Neural cell (in vitro differentiated cells): ENCODE measurements around the gene FAF1. TPM values are rescaled to one million over a fixed set of nuclear protein-coding genes. Genes with fewer than 3 reads are reported as not detected.

Experiments used
- H2AFZ ChIP-seq: fragments of 200-600, 300-800 bp; sonication (generic), shearing (Covaris generic); 2 replicates; pipeline ENCODE4 v1.6.0; 2014; ENCODE audit warnings: low read depth, mild to moderate bottlenecking, antibody characterized with exemption, low read length, moderate library complexity
- H3F3A ChIP-seq: fragments of 200-600 bp; shearing (Covaris generic); 2 replicates; pipeline ENCODE4 v1.6.1; 2016; ENCODE audit warnings: mild to moderate bottlenecking, moderate library complexity, mixed read lengths, antibody characterized with exemption, low read length; ENCODE audit not compliant: insufficient read depth, poor library complexity, severe bottlenecking
- H3K27ac ChIP-seq: fragments of 200-600, 300-800 bp; sonication (generic), shearing (Covaris generic); 2 replicates; pipeline ENCODE4 v1.5.1; 2014; ENCODE audit warnings: mild to moderate bottlenecking, low read length, moderate library complexity
- H3K27me3 ChIP-seq: fragments of 300-800, 200-600 bp; sonication (generic), shearing (Covaris generic); 2 replicates; pipeline ENCODE4 v1.6.0; 2014; ENCODE audit warnings: mild to moderate bottlenecking, low read depth, low read length, moderate library complexity; ENCODE audit not compliant: insufficient read depth
- H3K36me3 ChIP-seq: fragments of 300-800, 200-600 bp; sonication (generic), shearing (Covaris generic); 2 replicates; pipeline ENCODE4 v1.5.1; 2014; ENCODE audit warnings: mild to moderate bottlenecking, antibody characterized with exemption, low read length, moderate library complexity; ENCODE audit not compliant: insufficient read depth
- H3K4me2 ChIP-seq: fragments of 300-800, 200-600 bp; sonication (generic), shearing (Covaris generic); 2 replicates; pipeline ENCODE4 v1.6.0; 2014; ENCODE audit warnings: mild to moderate bottlenecking, low read length
- H3K4me3 ChIP-seq: fragments of 300-800, 200-600 bp; sonication (generic), shearing (Covaris generic); 2 replicates; pipeline ENCODE4 v1.5.1; 2014; ENCODE audit warnings: mild to moderate bottlenecking, low read length, moderate library complexity
- H3K79me2 ChIP-seq: fragments of 200-600 bp; shearing (Covaris generic); replicated peaks from 2 replicates; pipeline ENCODE4 v1.6.0; 2014; ENCODE audit warnings: mild to moderate bottlenecking, low read length, moderate library complexity; ENCODE audit not compliant: insufficient read depth
- H3K9ac ChIP-seq: fragments of 300-800, 200-600 bp; sonication (generic), shearing (Covaris generic); 2 replicates; pipeline ENCODE4 v1.6.1; 2016; ENCODE audit warnings: mild to moderate bottlenecking, low read length, mixed read lengths
- H3K9me2 ChIP-seq: fragments of 200-600 bp; shearing (Covaris generic); 2 replicates; pipeline ENCODE4 v1.6.1; 2016; ENCODE audit warnings: mild to moderate bottlenecking, low read length, mixed read lengths; ENCODE audit not compliant: insufficient read depth
- H3K9me3 ChIP-seq: fragments of 200-600, 300-800 bp; sonication (generic), shearing (Covaris generic); 2 replicates; pipeline ENCODE4 v1.6.1; 2016; ENCODE audit warnings: mild to moderate bottlenecking, mixed run types, low read length, moderate library complexity, mixed read lengths
- H4K20me1 ChIP-seq: fragments of 200-600 bp; shearing (Covaris generic); 2 replicates; pipeline ENCODE4 v1.6.1; 2016; ENCODE audit warnings: mild to moderate bottlenecking, mixed run types; ENCODE audit not compliant: insufficient read depth
- EP300 ChIP-seq: fragments of 450-650 bp; conservative IDR thresholded peaks from 2 replicates; pipeline ENCODE4 v1.6.1; 2014; ENCODE audit warnings: antibody characterized with exemption, mild to moderate bottlenecking, moderate library complexity; ENCODE audit not compliant: poor library complexity, severe bottlenecking
- EZH2 ChIP-seq: fragments of 200-600, 300-800 bp; shearing (Covaris generic), sonication (generic); IDR thresholded peaks from 2 replicates; pipeline ENCODE4 v1.6.1; 2014; ENCODE audit warnings: antibody characterized with exemption, low read length, borderline replicate concordance, mild to moderate bottlenecking; ENCODE audit not compliant: insufficient read depth, poor library complexity, severe bottlenecking
- MXI1 ChIP-seq: fragments of 450-650 bp; conservative IDR thresholded peaks from 2 replicates; pipeline ENCODE4 v1.6.1; 2014; ENCODE audit warnings: antibody characterized with exemption, mild to moderate bottlenecking; ENCODE audit not compliant: poor library complexity, severe bottlenecking
- POLR2AphosphoS5 ChIP-seq: IDR thresholded peaks from 2 replicates; pipeline ENCODE4 v1.6.1; 2012
- RAD21 ChIP-seq: fragments of 450-650 bp; conservative IDR thresholded peaks from 2 replicates; pipeline ENCODE4 v1.6.1; 2014; ENCODE audit warnings: antibody characterized with exemption, mild to moderate bottlenecking, moderate library complexity
- SMC3 ChIP-seq: fragments of 450-650 bp; conservative IDR thresholded peaks from 2 replicates; pipeline ENCODE4 v1.6.1; 2014; ENCODE audit warnings: antibody characterized with exemption, mild to moderate bottlenecking, moderate library complexity; ENCODE audit not compliant: poor library complexity
- TAF1 ChIP-seq: IDR thresholded peaks from 2 replicates; pipeline ENCODE4 v1.6.1; 2012; ENCODE audit warnings: low read depth
- polyA plus RNA-seq: library from polyadenylated mRNA; depleted of rRNA; stranded (reverse); fragments of >200 nt; gene quantifications from 2 replicates; pipeline ENCODE4 v1.2.3, GENCODE V29; 2014
- TF ChIP-seq, protein P1 (sequence below): fragments of 450-650 bp; IDR thresholded peaks from 2 replicates; pipeline ENCODE4 v1.5.1; 2014; ENCODE audit warnings: antibody characterized with exemption, mild to moderate bottlenecking, moderate library complexity; ENCODE audit not compliant: poor library complexity, severe bottlenecking
- TF ChIP-seq, protein P2 (sequence below): IDR thresholded peaks from 2 replicates; pipeline ENCODE4 v1.6.1; 2012; ENCODE audit warnings: borderline replicate concordance

FAF1 gene
- polyA plus RNA-seq, 1 donor from 2014 or later: 52.1 TPM

DNA sequence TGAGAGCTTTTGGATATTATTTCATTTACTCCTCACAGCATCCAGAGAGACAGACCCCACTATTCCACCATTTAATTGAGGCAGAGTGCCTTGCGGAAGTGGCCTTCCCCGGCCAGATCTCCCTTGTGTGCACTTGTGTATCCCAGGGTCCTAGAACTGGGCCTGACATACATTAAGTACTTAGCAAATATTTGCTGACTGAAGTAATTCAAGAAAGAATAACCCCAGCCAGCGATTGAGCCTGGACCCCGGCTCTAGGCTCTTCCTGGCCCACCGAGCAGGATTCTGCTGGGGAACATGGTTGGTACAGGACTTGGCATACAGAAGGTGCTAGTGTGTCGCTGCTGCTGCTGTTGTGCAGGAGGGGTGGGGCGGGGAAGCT lies 545.2 kb downstream of the FAF1 start:
- H3K4me3 ChIP-seq: no peak overlapping the region
- no peaks in the 10 kb centered on the region for H3K9me2 ChIP-seq
- H3K9me3 ChIP-seq: peaks cover 7% of the 10 kb centered on the region
- no peak for TF ChIP-seq TAF1
- TF ChIP-seq EP300: no peak
- TF ChIP-seq SMC3: no peak
- TF ChIP-seq RAD21: no peak
- TF ChIP-seq, protein P1, sequence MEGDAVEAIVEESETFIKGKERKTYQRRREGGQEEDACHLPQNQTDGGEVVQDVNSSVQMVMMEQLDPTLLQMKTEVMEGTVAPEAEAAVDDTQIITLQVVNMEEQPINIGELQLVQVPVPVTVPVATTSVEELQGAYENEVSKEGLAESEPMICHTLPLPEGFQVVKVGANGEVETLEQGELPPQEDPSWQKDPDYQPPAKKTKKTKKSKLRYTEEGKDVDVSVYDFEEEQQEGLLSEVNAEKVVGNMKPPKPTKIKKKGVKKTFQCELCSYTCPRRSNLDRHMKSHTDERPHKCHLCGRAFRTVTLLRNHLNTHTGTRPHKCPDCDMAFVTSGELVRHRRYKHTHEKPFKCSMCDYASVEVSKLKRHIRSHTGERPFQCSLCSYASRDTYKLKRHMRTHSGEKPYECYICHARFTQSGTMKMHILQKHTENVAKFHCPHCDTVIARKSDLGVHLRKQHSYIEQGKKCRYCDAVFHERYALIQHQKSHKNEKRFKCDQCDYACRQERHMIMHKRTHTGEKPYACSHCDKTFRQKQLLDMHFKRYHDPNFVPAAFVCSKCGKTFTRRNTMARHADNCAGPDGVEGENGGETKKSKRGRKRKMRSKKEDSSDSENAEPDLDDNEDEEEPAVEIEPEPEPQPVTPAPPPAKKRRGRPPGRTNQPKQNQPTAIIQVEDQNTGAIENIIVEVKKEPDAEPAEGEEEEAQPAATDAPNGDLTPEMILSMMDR: no peak
- no peak for TF ChIP-seq MXI1
- no peak for TF ChIP-seq POLR2AphosphoS5
- no peak for TF ChIP-seq EZH2
- TF ChIP-seq, protein P2, sequence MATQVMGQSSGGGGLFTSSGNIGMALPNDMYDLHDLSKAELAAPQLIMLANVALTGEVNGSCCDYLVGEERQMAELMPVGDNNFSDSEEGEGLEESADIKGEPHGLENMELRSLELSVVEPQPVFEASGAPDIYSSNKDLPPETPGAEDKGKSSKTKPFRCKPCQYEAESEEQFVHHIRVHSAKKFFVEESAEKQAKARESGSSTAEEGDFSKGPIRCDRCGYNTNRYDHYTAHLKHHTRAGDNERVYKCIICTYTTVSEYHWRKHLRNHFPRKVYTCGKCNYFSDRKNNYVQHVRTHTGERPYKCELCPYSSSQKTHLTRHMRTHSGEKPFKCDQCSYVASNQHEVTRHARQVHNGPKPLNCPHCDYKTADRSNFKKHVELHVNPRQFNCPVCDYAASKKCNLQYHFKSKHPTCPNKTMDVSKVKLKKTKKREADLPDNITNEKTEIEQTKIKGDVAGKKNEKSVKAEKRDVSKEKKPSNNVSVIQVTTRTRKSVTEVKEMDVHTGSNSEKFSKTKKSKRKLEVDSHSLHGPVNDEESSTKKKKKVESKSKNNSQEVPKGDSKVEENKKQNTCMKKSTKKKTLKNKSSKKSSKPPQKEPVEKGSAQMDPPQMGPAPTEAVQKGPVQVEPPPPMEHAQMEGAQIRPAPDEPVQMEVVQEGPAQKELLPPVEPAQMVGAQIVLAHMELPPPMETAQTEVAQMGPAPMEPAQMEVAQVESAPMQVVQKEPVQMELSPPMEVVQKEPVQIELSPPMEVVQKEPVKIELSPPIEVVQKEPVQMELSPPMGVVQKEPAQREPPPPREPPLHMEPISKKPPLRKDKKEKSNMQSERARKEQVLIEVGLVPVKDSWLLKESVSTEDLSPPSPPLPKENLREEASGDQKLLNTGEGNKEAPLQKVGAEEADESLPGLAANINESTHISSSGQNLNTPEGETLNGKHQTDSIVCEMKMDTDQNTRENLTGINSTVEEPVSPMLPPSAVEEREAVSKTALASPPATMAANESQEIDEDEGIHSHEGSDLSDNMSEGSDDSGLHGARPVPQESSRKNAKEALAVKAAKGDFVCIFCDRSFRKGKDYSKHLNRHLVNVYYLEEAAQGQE: no peak
- H3K27me3 ChIP-seq: peaks cover 90% of the 10 kb centered on the region
- no peak overlapping the region for H3K27ac ChIP-seq
- no peaks in the 10 kb centered on the region for H4K20me1 ChIP-seq
- H3K36me3 ChIP-seq: no peaks in the 10 kb centered on the region
- no peak overlapping the region for H2AFZ ChIP-seq
- no peak overlapping the region for H3K4me2 ChIP-seq
- no peaks in the 10 kb centered on the region for H3F3A ChIP-seq
- no peaks in the 10 kb centered on the region for H3K79me2 ChIP-seq
- no peak overlapping the region for H3K9ac ChIP-seq

- no peak overlapping the region for H3K4me3 ChIP-seq
- no peak overlapping the region for H3K9ac ChIP-seq
- H4K20me1 ChIP-seq: no peaks in the 10 kb centered on the region
- no peak overlapping the region for H2AFZ ChIP-seq
- H3K9me2 ChIP-seq: no peaks in the 10 kb centered on the region
- H3K4me2 ChIP-seq: no peak overlapping the region
- TF ChIP-seq RAD21: no peak
- no peak for TF ChIP-seq MXI1
- TF ChIP-seq, protein P1: no peak
- TF ChIP-seq, protein P2: no peak
- no peak for TF ChIP-seq EZH2
- no peak overlapping the region for H3K27ac ChIP-seq
- H3K27me3 ChIP-seq: peaks cover 86% of the 10 kb centered on the region
- H3K79me2 ChIP-seq: no peaks in the 10 kb centered on the region
- no peaks in the 10 kb centered on the region for H3F3A ChIP-seq
- no peaks in the 10 kb centered on the region for H3K36me3 ChIP-seq
- peaks cover 7% of the 10 kb centered on the region for H3K9me3 ChIP-seq
Observed at GRCh38 chr1:50412813-50413476, 547.1 kb downstream of the FAF1 start.
